Muscle of back (tissue), 10 donors: ENCODE data around the gene PRRT4. TPM values are rescaled to one million over a fixed set of nuclear protein-coding genes. Genes with fewer than 3 reads are reported as not detected.

Experiments
- polyA plus RNA-seq, 10 donors: library from polyadenylated mRNA; unstranded; fragments of 120-200 nt; gene quantifications; one replicate each; pipeline ENCODE4 v1.2.1, GENCODE V29; 2013; ENCODE audit not compliant: insufficient read length in 10 of 10

Gene PRRT4
- polyA plus RNA-seq, 10 donors = 9.3 to 24.4 (median 17.3) TPM

Other genes with a start within 250 kb of the PRRT4 start
- gene LEP, start 120.4 kb downstream of the PRRT4 start, polyA plus RNA-seq = under 1 TPM in 9 of 10 donors, not detected in 1; 0.04 to 0.24 (median 0.11) TPM
- gene RBM28, start 17.8 kb downstream of the PRRT4 start, polyA plus RNA-seq = 10 to 100 TPM; 26.2 to 47.8 (median 36.6) TPM
- 10 to 100 TPM; 17.3 to 25.5 (median 20.8) TPM for gene IMPDH1, start 48.3 kb upstream of the PRRT4 start, polyA plus RNA-seq
- gene HILPDA, start 94.2 kb upstream of the PRRT4 start, polyA plus RNA-seq = 10 to 100 TPM in 9 of 10 donors, 1 to 10 TPM in 1; 9.0 to 15.4 (median 12.6) TPM
- gene METTL2B, start 115.1 kb upstream of the PRRT4 start, polyA plus RNA-seq = 10 to 100 TPM; 17.5 to 26.2 (median 22.1) TPM